H1 (cell line): ENCODE results near the gene TEKT5.

Source experiments
- CEBPB ChIP-seq: IDR thresholded peaks from 2 replicates; pipeline ENCODE4 v1.6.1; 2012; ENCODE audit warnings: low read depth, low read length
- CHD2 ChIP-seq: IDR thresholded peaks from 2 replicates; pipeline ENCODE4 v1.6.1; 2012; ENCODE audit warnings: low read length, improper control_type of control experiment
- EGR1 ChIP-seq: IDR thresholded peaks from 2 replicates; pipeline ENCODE4 v1.6.1; 2011; ENCODE audit warnings: low read depth, low read length, borderline replicate concordance
- NRF1 ChIP-seq: IDR thresholded peaks from 2 replicates; pipeline ENCODE4 v1.6.1; 2011; ENCODE audit warnings: mild to moderate bottlenecking, low read depth, low read length, improper control_type of control experiment
- POLR2A ChIP-seq, 2 experiments: IDR thresholded peaks; 1 replicate in 1 of 2; 2 replicates in 1 of 2; pipeline ENCODE4 v1.6.1; 2011; ENCODE audit warnings: low read depth in 2 of 2, low read length in 2 of 2, mild to moderate bottlenecking in 2 of 2; ENCODE audit errors: control extremely low read depth in 1 of 2
- POLR2AphosphoS5 ChIP-seq: IDR thresholded peaks from 2 replicates; pipeline ENCODE4 v1.6.1; 2011; ENCODE audit warnings: low read depth, low read length
- POU5F1 ChIP-seq: IDR thresholded peaks from 2 replicates; pipeline ENCODE4 v1.6.1; 2011; ENCODE audit warnings: low read depth, mild to moderate bottlenecking, low read length, moderate library complexity
- SUZ12 ChIP-seq: fragments of 200-600 bp; sonication (generic); IDR thresholded peaks from 2 replicates; pipeline ENCODE4 v1.6.1; 2012; ENCODE audit warnings: mild to moderate bottlenecking, inconsistent platforms, low read length, moderate library complexity, mixed read lengths
- TAF1 ChIP-seq: IDR thresholded peaks from 2 replicates; pipeline ENCODE4 v1.6.1; 2011; ENCODE audit warnings: mild to moderate bottlenecking, low read depth, low read length
- YY1 ChIP-seq: IDR thresholded peaks from 2 replicates; pipeline ENCODE4 v1.6.1; 2011; ENCODE audit warnings: low read depth, mild to moderate bottlenecking, low read length
- TF ChIP-seq, protein P1 (sequence below), 3 experiments: IDR thresholded peaks; 1 replicate in 2 of 3; 2 replicates in 1 of 3; pipeline versions ENCODE4 v1.5.1 to v1.6.1; 2011; ENCODE audit warnings: low read length in 3 of 3, mild to moderate bottlenecking in 3 of 3, inconsistent platforms in 2 of 3, low read depth in 1 of 3, moderate library complexity in 1 of 3; ENCODE audit not compliant: insufficient read depth in 1 of 3; ENCODE audit errors: control extremely low read depth in 1 of 3
- TF ChIP-seq, protein P2 (sequence below): IDR thresholded peaks from 2 replicates; pipeline ENCODE4 v1.6.1; 2012; ENCODE audit warnings: inconsistent platforms

DNA sequence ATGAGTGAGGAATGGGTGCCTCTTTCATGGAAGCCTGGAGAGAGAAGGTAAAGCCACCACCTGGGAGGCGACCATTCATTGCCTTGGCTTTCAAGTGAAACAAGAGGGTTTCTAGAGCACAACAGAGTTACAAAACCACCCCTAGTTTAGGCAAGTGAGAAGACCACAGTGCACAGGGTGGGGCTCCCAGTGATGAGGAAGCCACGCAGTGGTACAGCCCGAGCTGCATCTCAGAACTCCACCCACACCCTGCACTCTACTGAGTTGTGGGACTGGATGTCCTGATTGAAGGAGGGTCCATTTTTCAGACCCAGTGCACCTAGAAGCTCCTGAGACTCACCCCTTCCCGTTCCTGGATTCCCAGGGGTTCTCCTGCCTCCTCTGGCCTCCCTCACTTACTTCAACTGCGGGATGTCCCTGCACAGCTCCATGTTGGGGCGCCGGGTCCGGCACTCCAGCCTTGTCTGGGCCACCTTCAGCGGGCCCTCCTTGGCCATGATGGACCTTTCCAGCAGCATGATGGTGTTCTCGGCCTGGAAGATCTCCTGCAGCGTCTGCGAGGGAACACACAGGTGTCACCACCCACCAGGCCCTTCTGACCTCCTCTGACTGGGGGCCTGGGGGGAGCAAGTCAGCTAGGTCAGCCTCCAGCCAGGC lies 59.2 kb downstream of the TEKT5 start:
- TF ChIP-seq, protein P1, sequence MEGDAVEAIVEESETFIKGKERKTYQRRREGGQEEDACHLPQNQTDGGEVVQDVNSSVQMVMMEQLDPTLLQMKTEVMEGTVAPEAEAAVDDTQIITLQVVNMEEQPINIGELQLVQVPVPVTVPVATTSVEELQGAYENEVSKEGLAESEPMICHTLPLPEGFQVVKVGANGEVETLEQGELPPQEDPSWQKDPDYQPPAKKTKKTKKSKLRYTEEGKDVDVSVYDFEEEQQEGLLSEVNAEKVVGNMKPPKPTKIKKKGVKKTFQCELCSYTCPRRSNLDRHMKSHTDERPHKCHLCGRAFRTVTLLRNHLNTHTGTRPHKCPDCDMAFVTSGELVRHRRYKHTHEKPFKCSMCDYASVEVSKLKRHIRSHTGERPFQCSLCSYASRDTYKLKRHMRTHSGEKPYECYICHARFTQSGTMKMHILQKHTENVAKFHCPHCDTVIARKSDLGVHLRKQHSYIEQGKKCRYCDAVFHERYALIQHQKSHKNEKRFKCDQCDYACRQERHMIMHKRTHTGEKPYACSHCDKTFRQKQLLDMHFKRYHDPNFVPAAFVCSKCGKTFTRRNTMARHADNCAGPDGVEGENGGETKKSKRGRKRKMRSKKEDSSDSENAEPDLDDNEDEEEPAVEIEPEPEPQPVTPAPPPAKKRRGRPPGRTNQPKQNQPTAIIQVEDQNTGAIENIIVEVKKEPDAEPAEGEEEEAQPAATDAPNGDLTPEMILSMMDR (IDR thresholded peaks at IDR 0.05; ENCODE audit: control extremely low read depth in 1 of 3, insufficient read depth in 1 of 3, low read depth in 1 of 3, low read length in 3 of 3), result no peak
- TF ChIP-seq EGR1 (no peak), POLR2A (IDR thresholded peaks at IDR 0.05; ENCODE audit: control extremely low read depth in 1 of 2, low read depth in 2 of 2, low read length in 2 of 2) (no peak), POLR2AphosphoS5 (no peak), CHD2 (no peak), TAF1 (no peak), POU5F1 (no peak), CEBPB (no peak), SUZ12 (no peak), YY1 (no peak), NRF1 (no peak)
- TF ChIP-seq, protein P2, sequence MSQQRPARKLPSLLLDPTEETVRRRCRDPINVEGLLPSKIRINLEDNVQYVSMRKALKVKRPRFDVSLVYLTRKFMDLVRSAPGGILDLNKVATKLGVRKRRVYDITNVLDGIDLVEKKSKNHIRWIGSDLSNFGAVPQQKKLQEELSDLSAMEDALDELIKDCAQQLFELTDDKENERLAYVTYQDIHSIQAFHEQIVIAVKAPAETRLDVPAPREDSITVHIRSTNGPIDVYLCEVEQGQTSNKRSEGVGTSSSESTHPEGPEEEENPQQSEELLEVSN, result no peak
